Inflammatory macrophage treated with lipopolysaccharide for 1 hour (primary cell): ENCODE results near the gene RERE.
"Not testable (repeated sequence)": the region's sequence is repeated elsewhere in the genome, so short reads cannot be mapped to it uniquely, and the experiment has no call there.

Experiments
- DNase-seq, 2 donors: peaks; one replicate each; pipeline ENCODE4 v3.0.0-alpha.2; 2020 to 2022

RERE gene

DNA sequence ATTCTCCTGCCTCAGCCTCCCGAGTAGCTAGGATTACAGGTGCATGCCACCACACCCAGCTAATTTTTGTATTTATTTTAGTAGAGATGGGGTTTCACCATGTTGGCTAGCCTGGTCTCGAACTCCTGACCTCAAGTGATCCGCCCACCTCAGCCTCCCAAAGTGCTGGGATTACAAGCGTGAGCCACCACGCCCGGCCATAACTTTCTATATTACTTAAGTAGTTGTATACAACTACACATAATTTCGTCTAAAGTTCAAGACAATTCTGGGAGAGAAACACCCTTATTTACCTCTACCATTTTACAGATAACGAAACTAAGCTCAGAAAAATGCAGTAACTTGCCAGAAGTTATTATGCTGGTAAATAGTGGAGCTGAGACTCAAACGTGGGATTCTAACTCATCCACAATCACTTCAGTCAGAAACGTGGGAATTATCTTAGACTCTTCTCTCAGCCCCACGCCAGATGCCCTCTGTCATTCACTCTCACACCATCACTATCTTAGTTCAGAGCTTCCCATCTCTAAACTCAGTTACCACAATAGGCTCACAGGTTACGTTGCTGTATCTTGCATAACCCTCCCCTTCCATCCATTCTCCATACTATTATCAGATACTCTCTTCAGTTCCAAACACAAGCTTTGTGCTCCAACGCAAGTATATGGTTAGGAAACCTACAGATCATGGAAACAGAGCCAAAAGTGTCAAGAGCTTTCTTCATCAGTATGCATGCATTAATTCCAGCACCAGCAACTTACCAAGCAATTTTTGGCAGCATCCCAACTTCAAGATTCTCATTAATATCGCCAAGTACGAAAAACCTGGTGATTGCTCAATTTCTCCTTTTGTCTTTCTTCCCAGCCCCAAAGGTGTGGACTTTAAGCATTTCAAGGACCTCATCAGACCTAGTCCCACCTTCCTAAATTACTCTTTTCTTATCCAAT lies 69.3 kb downstream of the RERE start:
- no peak for DNase-seq

DNA sequence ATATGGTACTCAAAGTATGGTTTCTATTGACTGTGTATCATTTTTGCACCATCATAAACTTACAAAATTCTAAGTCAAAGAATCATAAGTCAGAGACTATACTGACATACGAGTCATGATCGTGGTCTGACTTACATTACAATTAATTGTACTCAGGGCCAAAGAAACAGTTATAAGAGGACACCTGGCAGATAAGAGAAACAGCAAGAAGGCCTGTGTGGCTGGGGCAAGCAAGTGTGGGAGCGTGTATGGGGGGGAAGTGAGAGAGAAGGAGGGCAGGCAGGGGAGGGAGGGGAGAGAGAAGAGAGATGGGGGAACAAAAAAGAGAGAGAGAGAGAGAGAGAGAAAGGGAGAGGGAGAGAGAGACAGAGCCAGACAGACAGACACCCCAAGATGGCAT lies 70.9 kb downstream of the RERE start:
- DNase-seq: no peak

DNA sequence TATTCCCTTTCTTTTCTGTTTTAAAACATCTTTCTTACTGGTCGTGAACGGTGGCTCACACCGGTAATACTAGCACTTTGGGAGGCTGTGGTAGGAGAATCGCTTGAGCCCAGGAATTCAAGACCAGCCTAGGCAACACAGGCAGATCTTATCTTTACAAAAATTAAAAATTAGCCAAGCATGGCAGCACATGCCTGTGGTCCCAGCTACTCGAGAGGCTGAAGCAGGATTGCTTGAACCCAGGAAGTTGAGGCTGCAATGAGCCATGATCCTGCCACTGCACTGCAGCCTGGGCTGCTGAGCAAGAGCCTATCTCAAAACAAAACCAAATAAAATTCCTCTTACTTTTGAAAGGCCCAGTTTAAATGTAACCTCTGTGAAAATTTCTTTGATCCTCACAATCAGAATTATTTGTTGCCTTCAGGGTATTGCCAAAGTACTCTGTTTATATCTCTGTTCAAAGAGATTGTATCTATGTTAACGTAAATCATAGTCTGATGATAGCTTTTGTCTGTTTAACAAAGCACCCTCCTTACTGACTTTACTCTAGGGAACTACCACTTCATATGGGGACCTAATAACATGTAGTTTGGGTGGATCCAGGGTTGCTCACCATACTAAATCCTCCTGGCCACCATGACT lies 71.6 kb downstream of the RERE start:
- no peak for DNase-seq

DNA sequence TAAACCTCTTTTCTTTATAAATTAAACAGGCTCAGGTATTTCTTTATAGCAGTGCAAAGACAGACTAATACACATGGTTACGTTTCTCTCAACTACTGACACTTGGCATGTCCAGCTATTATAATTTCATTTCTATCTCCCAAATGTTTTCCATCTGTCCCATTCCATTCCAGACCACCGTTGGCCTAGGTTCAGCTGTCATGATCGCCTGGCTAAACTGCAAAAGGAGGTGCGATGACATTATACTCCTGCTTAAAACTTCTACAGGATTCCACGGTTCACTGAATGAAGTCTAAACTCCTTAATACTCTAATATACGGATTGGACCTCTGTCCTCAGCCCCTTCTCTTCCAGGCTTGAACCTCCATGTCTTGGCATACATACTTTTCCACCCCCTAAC lies 72.1 kb downstream of the RERE start:
- no peak for DNase-seq

DNA sequence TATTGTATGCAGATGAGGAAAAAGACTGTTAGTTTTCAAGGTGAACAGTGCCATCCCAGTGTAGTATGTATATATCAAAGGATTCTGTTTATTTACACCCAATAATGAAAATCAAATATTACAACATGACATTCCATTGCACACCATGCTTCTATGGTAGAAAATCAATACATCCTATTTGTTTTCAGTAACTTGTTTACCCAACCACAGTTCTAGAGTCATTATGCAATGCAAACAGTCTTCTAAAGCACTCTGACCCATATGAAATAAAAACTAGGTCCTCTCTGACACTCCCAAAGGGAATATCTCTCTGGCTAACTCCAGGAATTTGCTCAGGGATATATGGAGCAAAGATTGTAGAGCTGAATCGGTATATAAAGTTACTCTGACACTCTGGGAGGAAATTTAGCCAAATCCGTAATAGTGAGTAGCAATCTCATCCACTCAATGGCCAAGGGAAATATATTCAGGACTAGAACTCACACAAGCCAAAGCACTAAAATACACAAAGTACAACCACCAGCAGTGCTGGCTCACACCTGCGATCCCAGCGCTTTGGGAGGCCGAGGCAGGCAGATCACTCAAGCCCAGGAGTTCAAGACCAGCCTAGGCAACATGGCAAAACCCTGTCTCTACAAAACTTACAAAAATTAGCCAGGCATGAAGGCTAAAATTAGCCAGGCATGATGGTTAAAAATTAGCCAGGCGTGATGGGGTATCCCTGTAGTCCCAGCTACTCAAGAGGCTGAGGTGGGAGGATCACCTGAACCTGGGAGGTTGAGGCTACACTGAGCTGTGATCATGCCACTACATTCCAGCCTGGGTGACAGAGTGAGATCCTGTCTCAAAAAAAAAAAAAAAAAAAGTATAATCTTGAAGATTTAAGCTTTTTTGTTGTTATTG lies 75.2 kb downstream of the RERE start:
- no peak for DNase-seq

DNA sequence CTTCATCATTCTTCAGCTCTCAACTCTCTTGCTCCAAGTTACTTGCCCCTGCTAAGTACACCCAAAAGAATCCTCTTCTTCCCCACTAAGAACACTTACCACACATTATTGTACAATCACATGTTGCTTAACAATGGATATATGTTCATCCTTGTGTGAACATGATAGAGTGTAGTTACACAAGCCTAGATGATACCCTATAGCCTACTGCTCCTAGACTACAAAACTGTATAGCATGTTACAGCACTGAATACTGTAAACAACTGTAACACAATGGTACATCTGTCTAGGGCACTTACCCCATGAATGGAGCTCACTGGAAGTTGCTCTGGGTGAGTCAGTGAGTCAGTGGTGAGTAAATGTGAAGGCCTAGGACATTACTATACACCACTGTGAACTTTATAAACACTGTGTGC lies 77.4 kb downstream of the RERE start:
- no peak for DNase-seq

DNA sequence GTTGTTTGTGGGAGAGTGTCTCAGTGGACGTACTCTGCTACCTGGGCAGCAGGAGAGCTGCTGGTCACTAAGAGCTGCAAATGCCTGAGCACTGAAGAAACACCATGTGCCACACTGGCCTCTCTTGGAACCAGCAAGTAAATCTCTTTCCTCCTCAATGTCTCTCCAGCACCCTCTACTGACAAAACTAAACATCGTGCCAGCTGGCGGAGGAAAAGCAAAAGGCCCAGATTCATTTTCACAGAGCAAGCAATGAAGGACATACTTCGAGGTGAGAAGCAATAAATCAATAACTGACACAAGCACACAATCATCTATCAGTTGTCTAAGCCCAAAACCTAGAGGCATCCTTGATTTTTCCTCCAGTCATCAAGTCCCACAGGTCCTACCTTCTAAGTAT lies 78.1 kb downstream of the RERE start:
- no peak for DNase-seq

DNA sequence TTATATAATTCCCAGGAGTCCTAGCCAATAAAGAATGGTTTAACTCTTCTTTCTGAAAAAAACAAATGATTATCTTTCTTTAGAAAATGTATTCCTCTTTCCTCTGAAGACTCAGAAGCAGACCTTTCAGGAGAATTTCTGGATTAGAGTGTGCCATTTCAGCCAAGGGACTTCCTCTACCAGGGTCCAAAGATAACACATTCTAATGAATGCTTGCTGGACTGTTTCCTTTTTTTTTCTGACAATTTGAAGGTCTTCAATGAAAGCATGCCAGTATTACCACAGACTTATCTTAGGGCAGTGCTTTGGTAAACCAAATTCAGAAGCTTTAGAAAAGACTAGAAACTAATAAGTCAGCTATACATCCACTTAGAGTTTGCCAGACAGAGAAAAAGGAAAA lies 80.5 kb downstream of the RERE start:
- no peak for DNase-seq

DNA sequence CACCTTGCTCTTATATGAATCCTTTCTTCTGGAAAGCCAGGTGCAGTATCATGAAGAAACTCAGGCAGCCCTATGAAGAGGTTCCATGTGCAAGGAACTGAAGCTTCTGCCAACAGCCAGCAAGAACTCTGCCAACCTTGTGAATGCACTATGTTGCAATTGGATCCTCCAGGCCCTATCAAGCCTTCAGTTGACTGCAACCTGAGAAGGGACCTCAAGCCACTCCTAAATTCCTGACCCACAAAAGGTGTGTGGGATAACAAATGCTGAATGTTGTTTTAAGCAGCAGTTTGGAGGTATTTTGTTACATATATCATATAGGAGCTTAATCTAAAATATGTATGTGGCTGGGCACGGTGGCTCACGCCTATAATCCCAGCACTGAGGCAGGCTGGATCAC lies 84.0 kb downstream of the RERE start:
- no peak for DNase-seq

DNA sequence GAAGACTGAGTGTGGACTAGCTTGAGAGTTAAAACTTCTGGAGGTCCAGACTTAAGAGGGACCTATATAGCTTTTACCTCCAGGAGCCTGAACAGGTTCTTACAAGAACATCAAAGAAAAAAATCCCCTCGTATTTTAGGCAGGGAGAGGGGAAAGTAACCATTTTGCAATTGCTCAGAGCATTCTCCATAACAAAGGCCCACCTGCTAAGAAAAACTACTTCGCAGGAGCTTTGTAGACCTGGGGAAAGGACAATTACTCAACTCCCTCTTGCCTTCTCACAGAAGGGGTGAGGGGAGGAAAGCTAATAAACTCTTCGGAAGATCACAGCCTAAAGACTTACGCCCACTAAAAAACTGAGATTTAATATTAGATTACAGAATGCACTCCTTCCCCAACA lies 86.3 kb downstream of the RERE start:
- no peak for DNase-seq

DNA sequence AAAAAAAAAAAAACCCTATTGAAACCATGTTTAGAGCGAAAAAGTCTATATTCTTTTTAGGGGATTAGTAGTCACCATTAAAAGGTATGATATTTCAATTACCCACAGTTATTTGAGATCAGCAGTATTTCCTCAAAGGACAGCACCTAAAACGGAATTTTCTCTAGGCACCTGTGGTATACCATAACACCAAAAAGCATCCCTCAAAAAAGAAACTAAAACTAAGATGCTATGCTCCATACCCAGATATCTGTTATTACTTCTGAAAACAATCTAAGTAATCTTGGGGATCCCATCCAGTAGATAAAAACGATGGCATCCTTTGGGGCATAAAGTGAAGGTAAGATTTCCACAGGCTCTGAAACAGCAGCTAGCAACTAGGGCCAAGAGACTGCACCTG lies 89.0 kb downstream of the RERE start:
- no peak for DNase-seq

DNA sequence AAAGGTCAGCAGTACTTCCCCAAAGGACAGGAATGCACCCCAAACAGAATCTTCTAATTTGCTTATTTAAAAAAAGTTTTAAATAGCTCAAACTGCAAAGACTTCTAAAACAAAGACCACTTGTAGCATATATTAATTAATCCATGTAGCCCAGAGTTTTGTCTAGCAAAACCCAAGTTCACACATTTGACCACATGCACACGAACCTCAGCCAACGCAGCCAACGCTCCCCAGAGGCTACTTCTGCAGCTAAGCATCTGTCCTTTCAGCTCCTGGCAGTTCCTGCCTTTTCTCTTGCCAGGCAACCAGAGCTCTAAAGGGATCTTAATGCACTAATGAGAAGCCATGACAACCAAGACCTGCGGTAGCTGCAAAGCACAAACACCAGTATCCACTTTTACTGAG lies 89.6 kb downstream of the RERE start:
- no peak for DNase-seq

DNA sequence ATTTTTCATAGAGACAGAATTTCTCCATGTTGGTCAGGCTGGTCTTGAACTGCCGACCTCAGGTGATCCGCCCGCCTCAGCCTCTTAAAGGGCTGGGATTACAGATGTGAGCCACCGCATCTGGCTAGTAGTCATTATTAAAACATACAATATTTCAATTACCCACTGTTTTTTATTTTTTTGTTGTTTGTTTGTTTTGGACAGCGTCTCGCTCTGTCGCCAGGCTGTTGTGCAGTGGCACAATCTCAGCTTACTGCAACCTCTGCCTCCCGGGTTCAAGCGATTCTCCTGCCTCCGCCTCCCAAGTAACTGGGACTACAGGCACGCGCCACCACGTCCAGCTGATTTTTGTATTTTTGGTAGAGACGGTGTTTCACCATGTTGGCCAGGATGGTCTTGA lies 90.1 kb downstream of the RERE start:
- not testable (repeated sequence) for DNase-seq

DNA sequence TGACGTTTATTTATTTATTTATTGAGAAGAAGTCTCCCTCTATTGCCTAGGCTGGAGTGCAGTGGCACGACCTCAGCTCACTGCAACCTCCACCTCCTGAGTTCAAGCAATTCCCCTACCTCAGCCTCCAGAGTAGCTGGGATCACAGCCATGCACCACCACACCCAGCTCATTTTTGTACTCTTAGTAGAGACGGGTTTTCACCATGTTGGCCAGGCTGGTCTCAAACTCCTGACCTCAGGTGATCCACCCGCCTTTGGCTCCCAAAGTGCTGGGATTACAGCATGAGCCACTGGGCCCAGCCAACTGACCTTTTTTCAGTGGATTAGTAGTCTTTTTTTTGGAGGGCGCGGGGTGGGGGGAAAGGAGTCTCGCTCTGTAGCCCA lies 90.6 kb downstream of the RERE start:
- not testable (repeated sequence) for DNase-seq

DNA sequence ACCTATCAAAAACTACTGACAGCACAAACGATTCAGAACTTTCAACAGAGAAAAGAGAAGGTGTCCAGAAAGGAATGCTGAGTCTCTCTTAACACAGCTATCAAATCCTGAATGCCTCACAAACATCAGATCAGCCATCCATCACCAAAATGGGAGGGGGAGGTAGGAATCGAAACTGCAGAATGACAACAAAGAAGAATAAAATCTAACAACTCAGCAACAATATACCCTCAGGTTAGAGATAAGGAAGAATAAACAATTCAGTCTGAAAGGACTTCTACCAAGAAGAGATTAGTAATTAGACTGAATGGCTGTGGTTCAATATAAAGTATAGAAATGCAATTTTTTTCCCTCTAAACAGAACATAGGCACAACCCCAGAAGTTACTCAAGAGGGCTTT lies 94.4 kb downstream of the RERE start:
- DNase-seq: no peak

DNA sequence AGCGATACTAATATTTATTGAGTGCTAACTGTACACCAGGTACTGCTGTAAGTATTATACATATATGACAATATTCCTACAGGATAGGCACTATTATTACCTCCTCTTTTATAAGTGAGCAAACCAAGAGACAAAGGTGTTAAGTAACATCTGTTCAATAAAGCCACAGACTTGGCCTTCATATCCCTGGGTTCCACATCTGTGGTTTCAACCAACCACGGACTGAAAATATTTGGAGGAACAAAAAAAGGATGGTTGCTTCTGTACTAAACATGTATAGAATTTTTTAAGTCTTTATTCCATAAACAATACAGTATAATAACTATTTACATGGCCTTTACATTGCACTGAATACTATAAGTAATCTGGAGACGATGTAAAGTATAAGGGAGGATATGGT lies 95.1 kb downstream of the RERE start:
- DNase-seq: no peak

DNA sequence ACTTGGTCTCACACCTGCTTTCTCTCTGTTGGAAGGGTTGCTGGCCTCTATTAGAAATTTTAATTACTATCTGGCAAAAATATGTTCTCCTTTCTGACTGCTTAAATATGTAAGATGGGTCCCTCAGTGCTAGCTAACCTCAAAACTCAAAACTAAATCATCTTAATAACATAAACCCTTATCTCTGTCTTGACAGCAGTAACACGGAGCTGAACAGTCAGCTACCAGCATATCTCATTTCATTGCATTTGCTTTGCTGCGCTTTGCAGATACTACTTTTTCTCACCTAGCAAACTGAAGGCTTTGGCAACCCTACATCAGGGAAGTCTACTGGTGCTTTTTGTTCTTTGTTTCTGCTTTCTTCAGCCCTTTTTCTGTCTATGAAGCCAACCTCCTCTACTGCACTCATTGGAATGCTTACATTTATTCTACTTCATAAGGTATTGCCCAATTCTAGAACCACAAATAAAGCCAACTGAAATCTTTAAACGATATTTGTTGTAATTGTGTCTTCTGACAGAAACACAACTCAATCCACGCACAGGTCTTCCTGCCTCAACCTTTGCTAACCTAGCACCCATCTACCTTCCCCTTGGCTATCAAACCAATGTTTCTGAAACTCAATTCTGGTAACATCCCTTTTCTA lies 95.6 kb downstream of the RERE start:
- no peak for DNase-seq

DNA sequence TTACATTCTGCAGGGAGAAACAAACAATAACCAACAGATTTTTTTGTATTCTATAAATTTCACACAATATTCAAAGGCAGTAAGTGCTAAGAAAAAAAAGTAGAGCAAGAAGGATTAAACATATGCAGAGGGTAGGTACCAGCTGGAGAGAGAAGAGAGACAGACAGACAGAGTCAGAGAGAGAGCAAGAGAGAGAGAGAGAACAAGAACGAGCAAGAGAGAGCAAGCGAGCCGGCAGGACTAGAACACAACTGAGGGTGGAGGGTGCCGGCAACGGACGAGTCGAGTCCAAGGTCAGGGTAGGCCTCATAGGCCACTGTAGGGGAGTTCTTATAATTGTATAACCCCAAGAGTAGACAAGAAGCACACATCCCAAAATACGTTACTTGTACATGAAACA lies 97.1 kb downstream of the RERE start:
- DNase-seq: no peak

DNA sequence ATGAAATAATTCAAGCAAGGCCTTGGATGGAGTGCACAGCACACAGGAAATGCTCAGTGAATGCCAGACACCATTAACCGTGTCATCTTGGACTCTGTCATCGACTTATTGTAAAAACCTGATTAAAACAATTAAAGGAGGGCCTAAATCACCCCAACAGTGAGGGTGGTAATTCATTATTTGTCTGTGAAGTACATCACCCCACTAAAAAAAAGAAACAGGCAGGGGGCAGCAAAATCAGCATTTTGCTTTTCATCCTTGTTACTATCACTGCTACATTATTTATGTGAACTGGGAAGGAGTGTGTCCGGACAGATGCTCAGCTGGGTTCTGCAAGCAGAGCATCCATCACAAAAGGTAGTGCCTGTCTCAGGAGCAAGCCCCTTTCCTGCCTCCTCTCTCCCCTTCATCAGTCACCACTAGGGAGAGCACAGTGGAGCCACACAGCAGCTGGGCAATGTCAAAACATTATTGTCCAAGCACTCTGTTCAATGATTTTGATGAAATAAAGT lies 98.5 kb downstream of the RERE start:
- no peak for DNase-seq

DNA sequence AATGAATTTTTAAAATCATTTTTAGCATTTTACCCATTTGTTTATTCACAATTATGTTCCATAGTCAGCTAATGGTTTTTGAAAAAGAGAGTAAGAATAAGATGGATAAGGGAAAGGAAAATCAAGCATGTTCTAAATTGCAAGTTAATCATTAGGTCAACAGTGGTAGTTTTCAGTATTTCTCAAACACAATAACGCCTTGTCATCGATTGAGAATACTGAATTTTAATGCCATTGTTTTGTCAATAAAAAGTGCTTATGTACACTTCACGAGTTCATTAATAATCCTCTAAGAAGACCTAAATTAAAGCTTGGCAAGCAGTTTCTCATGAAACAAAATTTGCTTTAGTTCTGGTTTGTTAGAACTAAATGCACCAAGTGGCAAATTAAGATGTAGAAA lies 100.3 kb downstream of the RERE start:
- no peak for DNase-seq

DNA sequence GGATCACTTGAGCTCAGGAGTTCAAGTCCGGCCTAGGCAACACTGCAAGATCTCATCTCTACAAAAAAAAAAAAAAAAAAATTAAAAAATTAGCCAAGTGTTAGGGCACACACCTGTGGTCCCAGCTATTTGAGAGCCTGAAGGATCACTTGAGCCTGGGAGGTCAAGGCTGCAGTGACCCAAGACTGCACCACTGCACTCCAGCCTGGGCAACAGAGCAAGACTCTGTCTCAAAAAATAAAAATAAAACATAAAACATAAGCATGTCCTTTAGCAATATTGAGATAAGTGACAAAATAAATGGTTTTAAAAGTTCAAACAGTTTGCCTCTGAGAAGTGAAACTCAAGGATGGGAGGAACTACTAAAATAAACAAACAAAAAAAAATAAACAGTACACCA lies 101.2 kb downstream of the RERE start:
- DNase-seq: no peak

DNA sequence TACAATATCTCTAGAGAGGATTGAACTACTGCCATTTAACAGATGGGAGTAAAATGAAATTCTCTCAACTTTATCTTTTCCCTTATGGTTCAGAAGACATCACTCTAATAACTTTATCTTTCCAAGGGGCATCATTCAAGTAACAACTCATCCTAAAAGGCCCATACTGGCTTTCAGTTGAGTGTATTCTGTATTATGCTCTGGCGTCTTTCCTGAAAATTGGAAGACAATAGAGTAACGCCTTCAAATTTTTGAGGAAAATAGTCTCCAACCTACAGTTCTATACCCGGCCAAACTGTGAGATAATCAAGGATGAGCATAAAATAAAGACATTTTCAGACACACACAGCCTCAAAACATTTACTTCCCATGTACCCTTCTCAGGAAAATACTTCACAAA lies 103.3 kb downstream of the RERE start:
- no peak for DNase-seq
